A673 (cell line): ENCODE data around the gene FAM83B. TPM values are rescaled to one million over a fixed set of nuclear protein-coding genes. Genes with fewer than 3 reads are reported as not detected.
"Not testable (repeated sequence)": the region's sequence is repeated elsewhere in the genome, so short reads cannot be mapped to it uniquely, and the experiment has no call there.

Experiments
- Bru-seq: library from RNA; stranded (reverse); fragments of 400-500 nt; gene quantifications from one replicate; lab custom pipeline; 2021; lab: Mats Ljungman, UMichigan
- BruChase-seq, 2 experiments: library from RNA; stranded (reverse); fragments of 400-500 nt; gene quantifications; one replicate each; lab custom pipeline; 2021; lab: Mats Ljungman, UMichigan
- BruUV-seq: library from RNA; stranded (reverse); fragments of 400-500 nt; replicated peaks from 2 replicates; lab custom pipeline; 2021; lab: Mats Ljungman, UMichigan
- CTCF ChIA-PET: fragments of 300-600 bp; sonication (Branson Sonifier 250); formaldehyde crosslinking; loops from one replicate; lab custom pipeline; 2022; ENCODE audit warnings: antibody characterized with exemption; lab: Charles Lee
- POLR2A ChIA-PET: fragments of 300-600 bp; sonication (Branson Sonifier 250); formaldehyde crosslinking; loops from one replicate; lab custom pipeline; 2022; ENCODE audit warnings: antibody characterized with exemption; ENCODE audit not compliant: low non-redundant PET; lab: Charles Lee
- DNase-seq: peaks from one replicate; pipeline ENCODE4 v3.0.0-alpha.2; 2015; ENCODE audit warnings: low spot score
- H3K27ac ChIP-seq: fragments of 200-600 bp; sonication (generic); 2 replicates; pipeline ENCODE4 v1.5.1; 2016; ENCODE audit warnings: mixed run types, low read depth, mild to moderate bottlenecking, mixed read lengths, antibody characterized with exemption, low read length; ENCODE audit not compliant: poor library complexity, severe bottlenecking
- H3K27me3 ChIP-seq: fragments of 200-600 bp; sonication (generic); replicated peaks from 2 replicates; pipeline ENCODE4 v1.6.1; 2017; ENCODE audit warnings: mixed run types, low read depth, mild to moderate bottlenecking, mixed read lengths, antibody characterized with exemption, low read length; ENCODE audit not compliant: insufficient read depth, poor library complexity
- H3K36me3 ChIP-seq: fragments of 200-600 bp; sonication (generic); 2 replicates; pipeline ENCODE4 v1.6.1; 2016; ENCODE audit warnings: mixed run types, mild to moderate bottlenecking, mixed read lengths, antibody characterized with exemption, low read length; ENCODE audit not compliant: insufficient read depth, poor library complexity, severe bottlenecking
- H3K4me1 ChIP-seq: fragments of 200-600 bp; sonication (generic); 2 replicates; pipeline ENCODE4 v1.6.1; 2017; ENCODE audit warnings: mixed run types, mild to moderate bottlenecking, mixed read lengths, antibody characterized with exemption, low read length; ENCODE audit not compliant: insufficient read depth, poor library complexity, severe bottlenecking
- H3K4me3 ChIP-seq: fragments of 200-600 bp; sonication (generic); 2 replicates; pipeline ENCODE4 v1.5.1; 2016; ENCODE audit warnings: low read depth, mixed run types, mild to moderate bottlenecking, mixed read lengths, low read length; ENCODE audit not compliant: poor library complexity, severe bottlenecking
- H3K9me3 ChIP-seq: fragments of 200-600 bp; sonication (generic); 2 replicates; pipeline ENCODE4 v1.6.1; 2016; ENCODE audit warnings: mixed run types, low read depth, mild to moderate bottlenecking, mixed read lengths, antibody characterized with exemption, low read length; ENCODE audit not compliant: poor library complexity, severe bottlenecking
- CTCF ChIP-seq: fragments of 300-800, 200-600 bp; sonication (generic); conservative IDR thresholded peaks from 2 replicates; pipeline ENCODE4 v1.5.1; 2017; ENCODE audit warnings: low read depth, mild to moderate bottlenecking, antibody characterized with exemption, low read length, moderate library complexity, mixed read lengths
- EZH2 ChIP-seq: fragments of 200-600 bp; sonication (generic); IDR thresholded peaks from 2 replicates; pipeline ENCODE4 v1.6.1; 2017; ENCODE audit warnings: borderline replicate concordance, low read depth, mild to moderate bottlenecking, mixed read lengths, antibody characterized with exemption, low read length; ENCODE audit not compliant: poor library complexity, severe bottlenecking
- intact Hi-C: fragments of 100-400 bp; cut with micrococcal nuclease; formaldehyde crosslinking; loops from one replicate; pipeline ENCODE4 v1.10.0; 2022; ENCODE audit not compliant: unreplicated experiment
- long read RNA-seq: library from polyadenylated mRNA; stranded (forward); transcript quantifications from one replicate; pipeline ENCODE4 v2.0.0, GENCODE V29; 2022
- total RNA-seq: library from RNA; stranded (reverse); gene quantifications from 2 replicates; pipeline ENCODE4 v1.2.3, GENCODE V29; 2021

FAM83B gene
- total RNA-seq: 0.31 and 0.41 TPM in 2 replicates
- Bru-seq, nascent RNA: percentile 29 among the genes with signal in this experiment
- BruChase-seq, experiment 1, labeled RNA remaining after a 2-hour chase: percentile 20 among the genes with signal in this experiment
- BruChase-seq, experiment 2, labeled RNA remaining after a 6-hour chase: percentile 14 among the genes with signal in this experiment
- long read RNA-seq, partial matches to known transcripts: 0 of 1 reads
- long read RNA-seq, other reads (novel, unspliced or antisense): 1 of 1 reads

GRCh38 chr6:54846243-54846856 lies at the start of gene FAM83B:
Gene FAM83B (plus strand): TSS chr6:54846771. CDS start chr6:54870247, 23,476 bp downstream.
- ChIA-PET POLR2A (no interaction called here), CTCF (no interaction called here)
- DNase-seq: peak; percentile 21
- TF ChIP-seq EZH2 (peak; percentile 55), CTCF (no peak)
- peaks cover 25% of the 10 kb centered on the region for H3K27me3 ChIP-seq
- H3K9me3 ChIP-seq: no peaks in the 10 kb centered on the region
- no TSS peak for BruUV-seq
- intact Hi-C loops: no loop called here
- no peak within 1 kb of the TSS for H3K27ac ChIP-seq
- H3K36me3 ChIP-seq: no peaks in the 10 kb centered on the region
- no peaks in the 10 kb centered on the region for H3K4me1 ChIP-seq
- H3K4me3 ChIP-seq: peak within 1 kb of the TSS; percentile 54

GRCh38 chr6:54796918-54797317 lies 49.7 kb upstream of the FAM83B start:
- DNase-seq, BruUV-seq, H3K36me3 ChIP-seq, POLR2A ChIA-PET, H3K27me3 ChIP-seq, H3K4me1 ChIP-seq, H3K4me3 ChIP-seq, intact Hi-C loops, H3K9me3 ChIP-seq, CTCF ChIA-PET, H3K27ac ChIP-seq: not testable (repeated sequence)

GRCh38 chr6:54800050-54800600 lies 46.4 kb upstream of the FAM83B start:
- BruUV-seq: no TSS peak
- H3K27me3 ChIP-seq: no peaks in the 10 kb centered on the region
- POLR2A ChIA-PET: no interaction called here
- no peak overlapping the region for H3K4me3 ChIP-seq
- TF ChIP-seq CTCF (no peak), EZH2 (no peak)
- CTCF ChIA-PET: no interaction called here
- no peak overlapping the region for H3K27ac ChIP-seq
- intact Hi-C loops: no loop called here
- DNase-seq: no peak
- no peaks in the 10 kb centered on the region for H3K9me3 ChIP-seq
- peaks cover 11% of the 10 kb centered on the region for H3K4me1 ChIP-seq
- H3K36me3 ChIP-seq: no peaks in the 10 kb centered on the region
